K562 (cell line): ENCODE data around the gene IL25. TPM values are rescaled to one million over a fixed set of nuclear protein-coding genes. Genes with fewer than 3 reads are reported as not detected.

Experiments used
- ATAC-seq: fragments of 200-7000 bp; cut with Tn5 transposase; 3 replicates; pipeline ENCODE4 v1.9.1; 2020; ENCODE audit warnings: moderate library complexity
- BruUV-seq: library from RNA; stranded (reverse); fragments of 400-500 nt; replicated peaks from 2 replicates; lab custom pipeline; 2021; lab: Mats Ljungman, UMichigan
- CTCF ChIA-PET: fragments of 300-600 bp; formaldehyde crosslinking; extraction: SDS; loops from one replicate; lab custom pipeline; 2021; ENCODE audit warnings: low intra/inter-chr PET ratio; lab: Yijun Ruan, JAX
- POLR2A ChIA-PET: fragments of 300-600, 350-650 bp; sonication (Branson Sonifier 250); formaldehyde crosslinking; extraction: SDS; loops from one replicate; lab custom pipeline; 2021; ENCODE audit warnings: antibody characterized with exemption, inconsistent platforms; lab: Yijun Ruan, JAX
- DNase-seq, 4 experiments: peaks; one replicate each; pipeline versions ENCODE4 v3.0.0 to v3.0.0-alpha.2; 2011 to 2018; ENCODE audit warnings: low spot score in 3 of 4, mixed read lengths in 3 of 4; ENCODE audit errors: extremely low read depth in 1 of 4
- FAIRE-seq: peaks from 2 replicates; lab custom pipeline; 2011; peaks lifted over from hg19 to GRCh38; lab: Jason Lieb, UNC
- H2AFZ ChIP-seq: 2 replicates; pipeline ENCODE4 v1.6.0; 2011; ENCODE audit warnings: low read depth, low read length, control low read depth, inconsistent platforms
- H3K27ac ChIP-seq: fragments of 200-600 bp; 3 replicates; pipeline ENCODE4 v1.8.0; 2011; ENCODE audit warnings: low read depth, mild to moderate bottlenecking, control low read depth, inconsistent platforms, low read length, moderate library complexity, mixed read lengths; ENCODE audit errors: extremely low read depth
- H3K27me3 ChIP-seq, 2 experiments: fragments of 300-600 bp in 1 of 2; 2 replicates in 1 of 2; 3 replicates in 1 of 2; pipeline versions ENCODE4 v1.6.0 to v1.8.0; 2011; ENCODE audit warnings: inconsistent platforms in 2 of 2, low read length in 2 of 2, mild to moderate bottlenecking in 1 of 2, mixed read lengths in 1 of 2, moderate library complexity in 1 of 2; ENCODE audit not compliant: control insufficient read depth in 2 of 2, insufficient read depth in 2 of 2
- H3K36me3 ChIP-seq: fragments of 300-600 bp; 3 replicates; pipeline ENCODE4 v1.8.0; 2011; ENCODE audit warnings: mild to moderate bottlenecking, low read length, inconsistent platforms; ENCODE audit not compliant: control insufficient read depth, insufficient read depth
- H3K4me1 ChIP-seq, 2 experiments: fragments of 200-600 bp in 1 of 2; replicated peaks in 1 of 2; 2 replicates in 1 of 2; 3 replicates in 1 of 2; pipeline versions ENCODE4 v1.5.1 to v1.8.0; 2011; ENCODE audit warnings: inconsistent platforms in 2 of 2, low read length in 2 of 2, mild to moderate bottlenecking in 1 of 2, mixed read lengths in 1 of 2, moderate library complexity in 1 of 2; ENCODE audit not compliant: control insufficient read depth in 2 of 2, insufficient read depth in 2 of 2
- H3K4me2 ChIP-seq: 2 replicates; pipeline ENCODE4 v1.6.1; 2011; ENCODE audit warnings: low read length, control low read depth, inconsistent platforms, mixed read lengths; ENCODE audit not compliant: insufficient read depth
- H3K4me3 ChIP-seq: fragments of 200-600 bp; sonication (generic), shearing (Covaris generic); 2 replicates; pipeline ENCODE4 v1.5.1; 2016; ENCODE audit warnings: control low read depth, inconsistent platforms
- H3K79me2 ChIP-seq: fragments of 200-600 bp; 3 replicates; pipeline ENCODE4 v1.8.0; 2011; ENCODE audit warnings: low read length, inconsistent platforms; ENCODE audit not compliant: control insufficient read depth, insufficient read depth
- H3K9ac ChIP-seq, 2 experiments: 2 replicates each; pipeline versions ENCODE4 v1.6.0 to v1.6.1; 2011; ENCODE audit warnings: low read depth in 2 of 2, low read length in 2 of 2, control low read depth in 1 of 2, inconsistent platforms in 1 of 2, mild to moderate bottlenecking in 1 of 2, mixed read lengths in 1 of 2; ENCODE audit not compliant: insufficient read depth in 1 of 2
- H3K9me1 ChIP-seq: one replicate; pipeline ENCODE4 v1.6.0; 2011; ENCODE audit warnings: inconsistent platforms, mild to moderate bottlenecking, low read length, moderate library complexity; ENCODE audit not compliant: control insufficient read depth, insufficient read depth
- H3K9me3 ChIP-seq: replicated peaks from 2 replicates; pipeline ENCODE4 v1.5.1; 2011; ENCODE audit warnings: low read depth, low read length, inconsistent platforms; ENCODE audit not compliant: control insufficient read depth, insufficient read depth
- H4K20me1 ChIP-seq: replicated peaks from 2 replicates; pipeline ENCODE4 v1.6.1; 2011; ENCODE audit warnings: low read length, inconsistent platforms, mixed read lengths; ENCODE audit not compliant: control insufficient read depth, insufficient read depth
- FOXK1 ChIP-seq: sonication (generic); formaldehyde crosslinking; IDR thresholded peaks from 2 replicates; pipeline ENCODE4 v1.8.0; 2022; ENCODE audit warnings: missing genetic modification reagents, mild to moderate bottlenecking, borderline replicate concordance
- MTA3 ChIP-seq: fragments of 450-650 bp; formaldehyde crosslinking; IDR thresholded peaks from 2 replicates; pipeline ENCODE4 v1.6.1; 2017; ENCODE audit warnings: mild to moderate bottlenecking, borderline replicate concordance
- SMC3 ChIP-seq: conservative IDR thresholded peaks from 2 replicates; pipeline ENCODE4 v1.6.1; 2011; ENCODE audit warnings: low read depth, low read length, improper control_type of control experiment; ENCODE audit not compliant: insufficient read depth
- SP1 ChIP-seq: sonication (generic); formaldehyde crosslinking; IDR thresholded peaks from 2 replicates; pipeline ENCODE4 v1.8.1; 2022; ENCODE audit warnings: mild to moderate bottlenecking, missing genetic modification reagents
- ZNF408 ChIP-seq: fragments of 250-450 bp; sonication (Bioruptor Pico); IDR thresholded peaks from 2 replicates; pipeline ENCODE4 v1.4.0; 2020; ENCODE audit warnings: low read depth, mild to moderate bottlenecking, moderate library complexity
- ZNF699 ChIP-seq: fragments of 250-450 bp; sonication (Bioruptor Pico); IDR thresholded peaks from 2 replicates; pipeline ENCODE4 v1.8.0; 2021; ENCODE audit warnings: mild to moderate bottlenecking, moderate library complexity; ENCODE audit not compliant: insufficient replicate concordance
- ZNF778 ChIP-seq: fragments of 450-650 bp; formaldehyde crosslinking; IDR thresholded peaks from 2 replicates; pipeline ENCODE4 v1.4.0; 2020; ENCODE audit warnings: mild to moderate bottlenecking, moderate library complexity
- WGBS: fragments of 100-300 bp; shearing (Covaris generic); methylation state at CpG from one replicate; pipeline ENCODE4 v1.1.6; 2016; ENCODE audit warnings: low coverage, mixed read lengths; ENCODE audit not compliant: insufficient coverage; ENCODE audit errors: missing lambda C conversion rate; 5-methylcytosine and 5-hydroxymethylcytosine counted together
- in situ Hi-C: fragments of 300-500 bp; cut with MboI; formaldehyde crosslinking; loops from 4 replicates; pipeline ENCODE4 v1.15.0; 2018; ENCODE audit warnings: inconsistent platforms, mixed read lengths
- intact Hi-C: fragments of 100-400 bp; cut with micrococcal nuclease; formaldehyde crosslinking; loops from 2 replicates; pipeline ENCODE4 v1.14.2; 2022
- polyA plus RNA-seq, 8 experiments: library from polyadenylated mRNA; depleted of rRNA in 4 of 8; stranded (reverse) in 5 of 8; unstranded in 3 of 8; fragments of >200 nt; fragmentation: Nextera tagmentation in 2 of 8; fragmentation: Illumina TruSeq in 1 of 8; extraction: Ambion mirVana in 2 of 8; extraction: Trizol in 1 of 8; gene quantifications; 2 replicates each; pipeline versions ENCODE4 v1.2.1 to v1.2.3, GENCODE V29; 2011 to 2014; ENCODE audit warnings: inconsistent platforms in 1 of 8, missing spikeins in 1 of 8
- total RNA-seq, 7 experiments: library from RNA; depleted of rRNA in 6 of 7; stranded (reverse); fragments of >200 nt in 6 of 7; fragmentation: Illumina TruSeq in 2 of 7; extraction: Trizol in 2 of 7; gene quantifications; 2 replicates each; pipeline versions ENCODE4 v1.2.1 to v1.2.3, GENCODE V29; 2011 to 2021; ENCODE audit warnings: low replicate concordance in 1 of 7

The IL25 gene
- total and polyA plus RNA-seq, 9 of the 15 experiments (the other 6 are each of a cell fraction or from before 2014, with no cell fraction given) = not detected

DNA sequence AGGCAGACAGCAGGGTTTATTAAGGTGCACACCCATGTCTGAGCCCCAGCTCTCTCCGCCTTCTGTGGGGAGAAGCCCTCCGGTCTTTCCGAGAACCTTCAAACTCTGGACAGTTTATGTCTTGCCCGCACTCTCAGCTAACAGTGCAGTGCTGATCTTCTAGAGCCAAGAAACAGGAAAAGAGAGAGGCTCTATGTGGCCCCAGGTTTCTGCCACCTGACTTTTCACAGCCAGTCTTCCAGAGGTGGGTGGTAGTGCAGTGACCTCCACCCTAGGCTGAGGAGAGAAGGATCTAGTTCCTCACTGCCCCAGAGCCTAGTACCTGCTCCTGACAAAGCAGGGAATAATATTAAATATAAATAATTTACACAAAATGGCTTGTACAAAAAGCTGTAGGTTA, 15.9 kb upstream of the IL25 start:
- WGBS = 3% methylated on average over 4 of the region's 4 CpGs
- in situ Hi-C loops (no loop called here), intact Hi-C loops (no loop called here)
- POLR2A ChIA-PET = no interaction called here
- Histone ChIP-seq H4K20me1 (no peaks in the 10 kb centered on the region; the same call in 1 of the 2 replicates), H3K4me2 (no peak overlapping the region), H3K27me3 (peaks cover 14 to 57% of the 10 kb centered on the region in 2 experiments), H3K4me1 (peaks cover 0 to 16% of the 10 kb centered on the region in 2 experiments; a peak in 3 of 5 replicates), H3K27ac (no peak overlapping the region), H3K9ac (no peak overlapping the region), H2AFZ (no peak overlapping the region), H3K79me2 (no peaks in the 10 kb centered on the region), H3K9me1 (no peaks in the 10 kb centered on the region), H3K36me3 (no peaks in the 10 kb centered on the region), H3K9me3 (no peaks in the 10 kb centered on the region), H3K4me3 (no peak overlapping the region)
- FAIRE-seq = no peak
- ATAC-seq = no peak
- CTCF ChIA-PET = no interaction called here
- TF ChIP-seq SMC3 (no peak), ZNF778 (CRISPR knock-in tag) (no peak)
- no TSS peak for BruUV-seq
- DNase-seq = no peak

DNA sequence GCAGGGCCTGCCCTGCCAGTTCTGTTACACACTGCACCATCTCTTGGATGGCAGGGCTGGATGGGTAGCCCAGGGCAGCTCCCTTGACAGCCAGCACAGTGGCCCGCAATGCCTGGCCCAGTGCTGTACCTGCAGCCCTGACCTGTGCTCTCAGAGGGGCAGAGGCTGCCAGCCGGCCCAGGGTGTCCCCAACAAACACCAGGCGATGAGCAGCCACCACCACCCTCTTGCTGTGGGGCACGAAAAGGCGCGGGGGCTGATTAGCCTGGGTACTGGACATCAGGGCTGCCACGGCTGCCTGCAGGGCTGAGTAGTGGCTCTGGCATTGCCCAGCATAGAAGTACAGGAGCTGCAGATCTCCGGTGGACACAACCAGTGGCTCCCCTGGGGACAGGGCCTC, 15.3 kb upstream of the IL25 start:
- Histone ChIP-seq H3K27ac (no peak overlapping the region), H3K4me1 (peaks cover 0 to 10% of the 10 kb centered on the region in 2 experiments; a peak in 3 of 5 replicates), H3K9ac (no peak overlapping the region; a peak in 1 of 4 replicates), H3K79me2 (no peaks in the 10 kb centered on the region), H3K27me3 (peaks cover 14 to 53% of the 10 kb centered on the region in 2 experiments), H3K9me3 (no peaks in the 10 kb centered on the region), H2AFZ (no peak overlapping the region), H3K36me3 (no peaks in the 10 kb centered on the region), H4K20me1 (no peaks in the 10 kb centered on the region; the same call in 1 of the 2 replicates), H3K4me2 (no peak overlapping the region), H3K4me3 (no peak overlapping the region), H3K9me1 (no peaks in the 10 kb centered on the region)
- no TSS peak for BruUV-seq
- WGBS = 2% methylated on average over 8 of the region's 8 CpGs
- intact Hi-C loops (no loop called here), in situ Hi-C loops (no loop called here)
- no peak for DNase-seq
- CTCF ChIA-PET = no interaction called here
- ATAC-seq = no peak
- POLR2A ChIA-PET = interaction anchor here (0.6 kb wide), 1 partner anchor 28 kb away, joined by 3 read pairs; no protein-coding TSS in a partner anchor
- no peak for FAIRE-seq
- TF ChIP-seq ZNF699 (no peak), ZNF408 (CRISPR knock-in tag) (no peak), FOXK1 (CRISPR knock-in tag) (no peak), SP1 (no peak), MTA3 (no peak)
